ENCODE measurements around the gene SLC18A3. TPM values are rescaled to one million over a fixed set of nuclear protein-coding genes. Genes with fewer than 3 reads are reported as not detected.

The SLC18A3 gene
- total RNA-seq, 2 experiments from 2014 or later = not detected

Other genes starting within 250 kb of the SLC18A3 start
- gene DRGX, start 214.2 kb upstream of the SLC18A3 start, total RNA-seq = not detected
- gene ERCC6, start 71.2 kb upstream of the SLC18A3 start, total RNA-seq = 10 to 100 TPM; 14.9 to 19.2 TPM
- not detected for gene CHAT, start 3.7 kb downstream of the SLC18A3 start, total RNA-seq
- gene C10orf53, start 69.3 kb downstream of the SLC18A3 start, total RNA-seq = not detected
- gene OGDHL, start 152.0 kb downstream of the SLC18A3 start, total RNA-seq = under 1 TPM; 0.46 to 0.89 TPM

Measured in activated CD8-positive, alpha-beta memory T cell treated with anti-CD3 and anti-CD28 coated beads for 36 hours (primary cell).